ENCODE measurements around the gene LMO1. TPM values are rescaled to one million over a fixed set of nuclear protein-coding genes. Genes with fewer than 3 reads are reported as not detected.

The LMO1 gene
- total RNA-seq, 4 donors from 2014 or later, result 6.2 to 29.4 (median 8.2) TPM

- H3K4me3 ChIP-seq, result no peak overlapping the region
- no peaks in the 10 kb centered on the region for H3K36me3 ChIP-seq
- H3K9me3 ChIP-seq, result no peaks in the 10 kb centered on the region
- DNase-seq (ENCODE audit: low spot score in 2 of 2), result peak; percentile 38 to 54
- TF ChIP-seq POLR2AphosphoS5 (IDR thresholded peaks at IDR 0.05) (no peak), POLR2A (IDR thresholded peaks at IDR 0.05) (no peak), EP300 (IDR thresholded peaks at IDR 0.05) (no peak)
- H3K27ac ChIP-seq, result no peak overlapping the region
- peaks cover 39% of the 10 kb centered on the region for H3K27me3 ChIP-seq
- 44% methylated on average over 2 of the region's 2 CpGs for WGBS
- peaks cover 53% of the 10 kb centered on the region for H3K4me1 ChIP-seq
Observed at GRCh38 chr11:8261291-8261690, 2.4 kb downstream of the LMO1 start.

GRCh38 chr11:8260202-8260966 is 3.3 kb downstream of the LMO1 start:
- Histone ChIP-seq H3K36me3 (no peaks in the 10 kb centered on the region), H3K4me1 (peaks cover 51% of the 10 kb centered on the region), H3K4me3 (no peak overlapping the region), H3K27ac (no peak overlapping the region), H3K9me3 (no peaks in the 10 kb centered on the region), H3K27me3 (peaks cover 30% of the 10 kb centered on the region)
- DNase-seq (ENCODE audit: low spot score in 2 of 2), result peak; percentile 25 to 57
- WGBS, result 91% methylated on average over 20 of the region's 20 CpGs
- TF ChIP-seq CTCF (IDR thresholded peaks at IDR 0.05), result no peak
- TF ChIP-seq POLR2A (IDR thresholded peaks at IDR 0.05), result no peak
- TF ChIP-seq EP300 (IDR thresholded peaks at IDR 0.05), result no peak
- no peak for TF ChIP-seq POLR2AphosphoS5 (IDR thresholded peaks at IDR 0.05)

- no peak overlapping the region for H3K4me3 ChIP-seq
- H3K27me3 ChIP-seq, result peaks cover 21% of the 10 kb centered on the region
- no peaks in the 10 kb centered on the region for H3K36me3 ChIP-seq
- 82% methylated on average over 10 of the region's 11 CpGs for WGBS
- peak; percentile 54 to 73 for DNase-seq (ENCODE audit: low spot score in 2 of 2)
- no peak overlapping the region for H3K27ac ChIP-seq
- TF ChIP-seq EP300 (IDR thresholded peaks at IDR 0.05) (no peak), POLR2AphosphoS5 (IDR thresholded peaks at IDR 0.05) (no peak), POLR2A (IDR thresholded peaks at IDR 0.05) (no peak), CTCF (IDR thresholded peaks at IDR 0.05) (no peak)
- H3K4me1 ChIP-seq, result peaks cover 51% of the 10 kb centered on the region
- no peaks in the 10 kb centered on the region for H3K9me3 ChIP-seq
Observed at GRCh38 chr11:8259306-8259959, 4.2 kb downstream of the LMO1 start.

GRCh38 chr11:8258784-8259183 is 4.9 kb downstream of the LMO1 start:
- Histone ChIP-seq H3K27me3 (peaks cover 21% of the 10 kb centered on the region), H3K27ac (no peak overlapping the region), H3K9me3 (no peaks in the 10 kb centered on the region), H3K36me3 (no peaks in the 10 kb centered on the region), H3K4me3 (no peak overlapping the region), H3K4me1 (peaks cover 47% of the 10 kb centered on the region)
- 46% methylated on average over 7 of the region's 9 CpGs for WGBS
- TF ChIP-seq CTCF (IDR thresholded peaks at IDR 0.05) (no peak), POLR2A (IDR thresholded peaks at IDR 0.05) (no peak), POLR2AphosphoS5 (IDR thresholded peaks at IDR 0.05) (no peak), EP300 (IDR thresholded peaks at IDR 0.05) (no peak)
- DNase-seq (ENCODE audit: low spot score in 2 of 2), result peak in 1 of 2 donors; percentile 58

- DNase-seq (ENCODE audit: low spot score in 2 of 2), result peak; percentile 59 to 67
- no peak for TF ChIP-seq EP300 (IDR thresholded peaks at IDR 0.05)
- TF ChIP-seq CTCF (IDR thresholded peaks at IDR 0.05), result no peak
- no peak for TF ChIP-seq POLR2A (IDR thresholded peaks at IDR 0.05)
- no peak for TF ChIP-seq POLR2AphosphoS5 (IDR thresholded peaks at IDR 0.05)
- Histone ChIP-seq H3K27ac (no peak overlapping the region), H3K27me3 (peaks cover 21% of the 10 kb centered on the region), H3K4me3 (no peak overlapping the region), H3K4me1 (peaks cover 42% of the 10 kb centered on the region), H3K9me3 (no peaks in the 10 kb centered on the region), H3K36me3 (no peaks in the 10 kb centered on the region)
- WGBS, result 58% methylated on average over 5 of the region's 5 CpGs
Observed at GRCh38 chr11:8258289-8258688, 5.4 kb downstream of the LMO1 start.

Measured in suprapubic skin (tissue), 4 donors.